Right kidney (tissue), 1 donor: ENCODE data around the gene SEL1L3.
"Not testable (repeated sequence)": the region's sequence is repeated elsewhere in the genome, so short reads cannot be mapped to it uniquely, and the experiment has no call there.

Experiments used
- DNase-seq: peaks from one replicate; pipeline ENCODE4 v3.0.0-alpha.2; 2016

The SEL1L3 gene

GRCh38 chr4:25879991-25880651 is 17.3 kb upstream of the SEL1L3 start:
- DNase-seq: no peak

GRCh38 chr4:25879587-25879986 is 16.8 kb upstream of the SEL1L3 start:
- no peak for DNase-seq

- no peak for DNase-seq
Observed at GRCh38 chr4:25879091-25879584, 16.4 kb upstream of the SEL1L3 start.

- no peak for DNase-seq
Observed at GRCh38 chr4:25878676-25879075, 15.9 kb upstream of the SEL1L3 start.

GRCh38 chr4:25875281-25875745 is 12.5 kb upstream of the SEL1L3 start:
- no peak for DNase-seq

GRCh38 chr4:25874655-25875054 is 11.9 kb upstream of the SEL1L3 start:
- no peak for DNase-seq

GRCh38 chr4:25873632-25874129 is 10.9 kb upstream of the SEL1L3 start:
- no peak for DNase-seq

- DNase-seq: no peak
Observed at GRCh38 chr4:25872851-25873631, 10.3 kb upstream of the SEL1L3 start.

GRCh38 chr4:25870081-25870480 is 7.3 kb upstream of the SEL1L3 start:
- no peak for DNase-seq

- DNase-seq: no peak
Observed at GRCh38 chr4:25867781-25868294, 5.0 kb upstream of the SEL1L3 start.

GRCh38 chr4:25866401-25866800 is 3.6 kb upstream of the SEL1L3 start:
- not testable (repeated sequence) for DNase-seq

- no peak for DNase-seq
Observed at GRCh38 chr4:25865586-25865985, 2.8 kb upstream of the SEL1L3 start.

GRCh38 chr4:25863831-25864418 is 1.1 kb upstream of the SEL1L3 start:
- no peak for DNase-seq

GRCh38 chr4:25863347-25863784 is 578 bp upstream of the SEL1L3 start:
- peak; percentile 70 for DNase-seq

GRCh38 chr4:25861951-25862410 is 807 bp downstream of the SEL1L3 start:
- DNase-seq: peak; percentile 63

GRCh38 chr4:25861280-25861950 is 1.4 kb downstream of the SEL1L3 start:
- no peak for DNase-seq

- no peak for DNase-seq
Observed at GRCh38 chr4:25860586-25861279, 2.1 kb downstream of the SEL1L3 start.

- DNase-seq: no peak
Observed at GRCh38 chr4:25859429-25860148, 3.2 kb downstream of the SEL1L3 start.

- no peak for DNase-seq
Observed at GRCh38 chr4:25857851-25858400, 4.9 kb downstream of the SEL1L3 start.

- no peak for DNase-seq
Observed at GRCh38 chr4:25857403-25857802, 5.4 kb downstream of the SEL1L3 start.
